H1 (cell line): ENCODE data around the gene AKAP12. TPM values are rescaled to one million over a fixed set of nuclear protein-coding genes. Genes with fewer than 3 reads are reported as not detected.

ENCODE experiments used
- BCL11A ChIP-seq, 2 experiments: IDR thresholded peaks; one replicate each; pipeline ENCODE4 v1.6.1; 2011; ENCODE audit warnings: low read depth in 2 of 2, low read length in 2 of 2, mild to moderate bottlenecking in 2 of 2
- CEBPB ChIP-seq: IDR thresholded peaks from 2 replicates; pipeline ENCODE4 v1.6.1; 2012; ENCODE audit warnings: low read depth, low read length
- CHD7 ChIP-seq: fragments of 300-600 bp; sonication (generic); IDR thresholded peaks from 2 replicates; pipeline ENCODE4 v1.7.1; 2012; ENCODE audit warnings: low read length, moderate library complexity, mild to moderate bottlenecking, inconsistent platforms; ENCODE audit not compliant: insufficient replicate concordance
- POU5F1 ChIP-seq: IDR thresholded peaks from 2 replicates; pipeline ENCODE4 v1.6.1; 2011; ENCODE audit warnings: low read depth, mild to moderate bottlenecking, low read length, moderate library complexity
- RAD21 ChIP-seq, 2 experiments: IDR thresholded peaks in 1 of 2; conservative IDR thresholded peaks in 1 of 2; 2 replicates each; pipeline ENCODE4 v1.6.1; 2011; ENCODE audit warnings: low read depth in 2 of 2, low read length in 2 of 2, improper control_type of control experiment in 1 of 2, inconsistent platforms in 1 of 2, mild to moderate bottlenecking in 1 of 2, moderate library complexity in 1 of 2
- RNF2 ChIP-seq: fragments of 200-900, 300-1000 bp; sonication (generic); IDR thresholded peaks from 2 replicates; pipeline ENCODE4 v1.7.1; 2016; ENCODE audit warnings: borderline replicate concordance, low read depth, mild to moderate bottlenecking, antibody characterized with exemption, low read length; ENCODE audit not compliant: poor library complexity, severe bottlenecking; ENCODE audit errors: missing control alignments
- SP2 ChIP-seq: IDR thresholded peaks from 2 replicates; pipeline ENCODE4 v1.6.1; 2012; ENCODE audit warnings: mild to moderate bottlenecking, low read length, inconsistent platforms
- SUZ12 ChIP-seq: fragments of 200-600 bp; sonication (generic); IDR thresholded peaks from 2 replicates; pipeline ENCODE4 v1.6.1; 2012; ENCODE audit warnings: mild to moderate bottlenecking, inconsistent platforms, low read length, moderate library complexity, mixed read lengths
- polyA plus RNA-seq, 7 experiments: library from polyadenylated mRNA; depleted of rRNA in 3 of 7; stranded (reverse) in 5 of 7; unstranded in 2 of 7; fragments of >200 nt in 5 of 7; fragments of 200-250 nt in 2 of 7; gene quantifications; 1 replicate in 5 of 7; 2 replicates in 1 of 7; 4 replicates in 1 of 7; pipeline versions ENCODE4 v1.2.1 to v1.2.3, GENCODE V29; 2011 to 2013; ENCODE audit warnings: missing spikeins in 2 of 7, mixed read lengths in 2 of 7
- total RNA-seq: library from RNA; stranded (reverse); fragmentation: NEBNext Ultra II Directional; extraction: Animal tissue kit (Norgen Biotek cat#: 25700); gene quantifications from 2 replicates; pipeline ENCODE4 v1.2.1, GENCODE V29; 2021

AKAP12 gene
- total and polyA plus RNA-seq, 2 of the 8 experiments (the other 6 are each of a cell fraction or from before 2014, with no cell fraction given), result 14.6 to 79.2 TPM

- TF ChIP-seq SUZ12, result no peak
- TF ChIP-seq BCL11A (IDR thresholded peaks at IDR 0.05; ENCODE audit: low read depth in 2 of 2, low read length in 2 of 2), result no peak
- no peak for TF ChIP-seq POU5F1
- no peak for TF ChIP-seq SP2
- no peak for TF ChIP-seq CEBPB
- no peak for TF ChIP-seq CHD7
- no peak for TF ChIP-seq RNF2
- TF ChIP-seq RAD21 (IDR thresholded peaks at IDR 0.05 in 1 of 2, conservative IDR thresholded peaks at IDR 0.05 in 1 of 2; ENCODE audit: low read depth in 2 of 2, low read length in 2 of 2), result no peak
These were observed 152.0 kb downstream of the AKAP12 start, which contains the start of gene ZBTB2 (continued) for GRCh38 chr6:151391471-151392413.
